OCI-LY1 (cell line): ENCODE results near the gene KRTAP9-3.

Experiments
- CTCF ChIP-seq: fragments of 200-600 bp; sonication (generic), shearing (Covaris generic); IDR thresholded peaks from 2 replicates; pipeline ENCODE4 v1.5.1; 2017; ENCODE audit warnings: mild to moderate bottlenecking, antibody characterized with exemption, low read length, moderate library complexity, mixed read lengths
- EZH2 ChIP-seq: fragments of 200-600 bp; sonication (generic), shearing (Covaris generic); IDR thresholded peaks from 2 replicates; pipeline ENCODE4 v1.8.0; 2017; ENCODE audit warnings: borderline replicate concordance, mixed run types, mild to moderate bottlenecking, antibody characterized with exemption, low read length, moderate library complexity, mixed read lengths

GRCh38 chr17:41256291-41256685 is 24.0 kb downstream of the KRTAP9-3 start:
- TF ChIP-seq CTCF (no peak), EZH2 (no peak)
